ENCODE measurements around the gene CABP1.
"Not testable (repeated sequence)": the region's sequence is repeated elsewhere in the genome, so short reads cannot be mapped to it uniquely, and the experiment has no call there.

Gene CABP1

DNA sequence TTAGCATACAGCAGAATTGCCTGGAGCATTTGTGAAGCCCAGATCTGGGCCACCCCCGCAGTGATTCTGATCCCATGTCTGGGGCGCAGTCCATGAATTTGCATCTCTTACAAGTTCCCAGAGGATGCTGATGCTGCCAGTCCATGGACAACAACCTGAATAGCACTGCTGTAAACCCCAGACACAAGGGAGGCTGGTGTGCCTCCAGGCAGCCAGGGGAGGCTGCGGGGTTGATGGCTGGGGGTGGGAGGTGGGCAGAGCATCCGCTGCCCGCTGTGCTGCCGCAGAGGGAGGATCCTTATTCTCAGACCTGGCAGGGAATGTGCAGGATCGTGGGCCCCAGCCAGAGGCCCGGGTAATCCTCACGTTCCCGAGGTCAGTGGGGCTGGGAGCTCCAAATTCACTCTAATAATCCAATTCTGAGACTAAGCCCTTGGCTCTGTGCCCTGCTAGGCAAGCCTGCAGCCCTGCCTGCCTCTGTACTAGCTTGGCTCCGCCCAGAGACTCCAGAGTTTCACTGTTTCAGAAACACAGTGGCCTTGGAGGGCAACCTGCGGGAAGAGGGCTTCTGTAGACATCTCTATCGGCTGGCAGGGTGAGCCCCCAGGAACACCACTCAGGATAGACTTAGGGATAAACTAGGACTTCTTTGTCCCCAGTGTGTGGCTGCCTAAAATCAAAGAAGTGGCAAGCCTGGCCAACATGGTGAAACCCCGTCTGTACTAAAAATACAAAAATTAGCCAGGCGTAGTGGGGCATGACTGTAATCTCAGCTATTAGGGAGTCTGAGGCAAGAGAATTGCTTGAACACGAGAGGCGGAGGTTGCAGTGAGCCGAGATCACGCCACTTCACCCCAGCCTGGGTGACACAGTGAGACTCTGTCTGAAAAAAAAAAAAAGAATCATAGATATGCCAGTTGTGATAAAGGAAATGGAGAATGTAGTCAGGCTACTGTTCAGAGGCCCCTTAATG, 28.7 kb downstream of the CABP1 start:
- peak; percentile 21 for DNase-seq

DNA sequence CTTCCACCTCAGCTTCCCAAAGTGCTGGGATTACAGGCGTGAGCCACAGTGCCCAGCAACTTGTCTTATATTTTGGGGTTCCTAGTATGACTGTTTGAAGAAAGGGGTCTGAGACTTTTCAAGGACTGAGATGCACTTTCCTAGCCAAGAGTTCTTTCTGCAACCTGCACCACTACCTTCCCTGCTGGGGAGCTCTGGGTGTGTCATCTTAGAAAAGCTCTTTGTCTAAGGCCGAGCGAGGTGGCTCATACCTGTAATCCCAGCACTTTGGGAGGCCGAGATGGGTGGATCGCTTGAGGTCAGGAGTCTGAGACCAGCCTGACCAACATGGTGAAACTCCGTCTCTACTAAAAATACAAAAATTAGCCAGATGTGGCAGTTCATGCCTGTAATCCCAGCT, 29.8 kb downstream of the CABP1 start:
- not testable (repeated sequence) for DNase-seq

DNA sequence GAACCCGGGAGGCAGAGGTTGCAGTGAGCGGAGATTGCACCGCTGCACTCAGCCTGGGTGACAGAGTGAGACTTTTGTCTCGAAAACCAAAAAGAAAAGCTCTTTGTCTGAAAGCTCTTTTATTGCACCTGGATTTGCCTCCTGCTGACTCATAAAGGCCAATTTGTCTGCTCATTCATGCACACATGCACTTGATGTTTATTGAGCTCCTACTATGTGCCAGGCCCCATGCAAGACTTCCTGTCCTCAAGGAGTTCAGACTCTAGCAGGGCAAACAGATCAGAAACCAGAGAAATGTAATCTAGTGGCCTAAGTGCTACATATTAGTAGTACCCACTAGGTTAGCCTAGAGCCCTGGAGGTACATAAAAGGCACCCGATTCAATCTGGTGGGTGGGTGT, 30.2 kb downstream of the CABP1 start:
- DNase-seq, result no peak

DNA sequence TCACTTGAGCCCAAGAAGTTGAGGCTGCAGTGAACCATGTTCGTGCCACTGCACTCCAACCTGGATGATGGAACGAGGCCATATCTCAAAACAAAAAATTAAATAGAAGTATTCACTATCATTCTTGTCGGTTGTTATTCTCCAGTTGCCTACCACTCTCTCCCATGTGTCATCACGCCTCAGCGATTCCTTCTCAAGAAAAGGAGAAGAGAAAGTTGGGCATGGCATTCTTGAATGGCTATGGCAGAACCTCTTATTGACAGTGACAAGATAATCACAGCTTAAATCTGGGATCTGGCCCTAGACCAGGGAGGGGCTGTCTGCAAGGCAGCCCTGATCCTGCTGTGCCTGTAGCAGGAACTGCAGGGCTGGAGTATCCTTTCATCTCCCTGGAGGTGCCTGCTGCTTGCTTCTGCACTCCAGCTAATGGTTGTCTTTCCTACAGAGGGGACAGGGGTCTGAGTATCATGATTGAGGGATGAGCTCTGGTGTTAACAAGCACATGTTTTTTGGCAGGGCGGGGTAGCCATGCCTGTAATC, 33.7 kb downstream of the CABP1 start:
- no peak for DNase-seq

DNA sequence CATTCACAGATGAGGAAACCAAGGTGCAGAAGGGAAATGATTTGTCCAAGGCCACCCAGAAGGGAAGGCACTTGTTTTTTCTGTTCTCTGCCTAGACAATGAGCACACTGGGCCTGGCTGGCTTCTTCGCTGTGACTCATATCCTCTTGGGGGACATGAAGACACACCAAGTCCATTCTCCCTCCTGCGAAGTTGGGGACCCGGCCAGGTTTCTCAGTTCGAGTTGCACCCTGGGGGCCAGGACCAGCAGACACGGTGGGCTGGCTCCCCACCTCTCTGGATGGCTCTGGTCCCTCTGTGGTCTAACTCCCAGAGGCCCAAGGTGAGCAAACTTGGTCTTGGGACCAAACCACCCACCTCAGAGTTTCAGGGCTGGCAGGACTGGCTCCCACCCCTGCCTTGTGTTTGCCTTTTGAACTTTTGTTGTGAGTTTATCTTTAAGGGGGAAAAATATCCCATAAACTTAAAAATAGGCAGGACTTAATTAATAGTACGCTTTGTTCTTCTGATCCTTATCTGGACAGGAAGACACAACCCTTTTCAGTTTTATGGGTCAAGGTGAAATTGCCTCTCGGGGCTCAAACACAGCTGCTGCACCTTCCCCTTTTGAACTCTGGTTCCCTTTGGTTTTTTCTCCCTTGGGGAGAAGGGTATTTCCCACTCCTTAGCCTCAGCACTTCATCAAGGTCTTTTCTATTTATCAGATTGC, 37.5 kb downstream of the CABP1 start:
- peak; percentile 57 for DNase-seq

DNA sequence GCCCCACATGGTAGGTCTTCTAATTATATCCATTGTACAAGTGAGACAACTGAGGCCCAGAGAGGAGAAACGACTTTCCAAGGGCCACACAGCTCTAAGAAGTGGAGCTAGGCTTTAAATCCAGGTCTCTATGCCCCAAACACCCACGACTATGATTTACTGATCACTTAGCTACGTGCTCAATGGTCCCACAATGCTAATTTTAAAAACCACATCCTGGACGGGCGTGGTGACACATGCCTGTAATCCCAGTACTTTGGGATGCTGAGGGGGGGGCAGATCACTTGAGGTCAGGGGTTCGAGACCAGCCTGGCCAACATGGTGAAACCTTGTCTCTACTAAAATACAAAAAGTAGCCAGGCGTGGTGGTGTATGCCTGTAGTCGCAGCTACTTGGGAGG, 38.1 kb downstream of the CABP1 start:
- DNase-seq, result peak; percentile 23

DNA sequence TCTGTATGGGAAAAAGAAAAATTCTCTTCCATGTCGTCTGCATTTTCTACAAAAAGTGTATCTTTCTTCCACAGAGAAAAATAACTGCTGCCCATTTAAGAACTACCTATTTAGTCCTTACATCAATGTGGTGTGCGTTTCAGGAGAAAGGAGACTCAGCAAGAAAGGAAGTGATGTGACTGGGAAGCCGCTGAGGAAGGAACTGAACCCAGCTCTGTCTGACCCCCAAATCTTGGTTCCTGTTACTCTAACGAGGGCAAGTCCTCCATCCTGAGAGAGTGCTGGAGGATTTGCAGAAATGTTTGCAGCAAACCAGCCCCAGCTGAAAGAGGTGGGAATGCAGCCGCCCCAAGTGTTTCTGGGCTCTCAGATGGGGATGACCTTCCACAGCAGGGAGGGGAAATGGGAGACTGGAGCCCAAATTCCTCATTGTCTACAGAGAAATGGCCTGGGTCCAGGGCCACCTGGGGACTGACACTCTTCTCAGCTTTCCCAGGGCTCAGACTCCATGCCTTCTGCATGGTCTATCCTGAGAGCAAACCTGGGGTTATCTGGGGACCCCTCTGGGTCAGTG, 39.8 kb downstream of the CABP1 start:
- no peak for DNase-seq

DNA sequence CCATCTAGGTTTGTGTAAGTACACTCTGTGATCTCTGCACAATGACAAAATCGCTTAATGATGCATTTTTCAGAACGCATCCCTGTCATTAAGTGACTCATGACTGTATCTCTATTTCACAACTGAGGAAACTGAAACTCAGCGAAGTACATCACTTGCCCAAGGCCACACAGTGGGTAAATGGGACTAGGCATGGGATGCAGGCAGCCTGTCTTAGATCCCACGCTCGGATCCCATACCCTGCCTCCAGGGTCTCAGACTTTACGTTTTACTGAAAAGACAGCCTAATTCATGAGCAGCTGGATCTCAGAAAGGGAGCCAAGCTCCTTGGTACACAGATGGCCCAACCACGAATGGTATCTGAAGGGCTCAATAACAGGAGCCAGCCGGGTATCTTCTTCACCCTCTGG, 44.1 kb downstream of the CABP1 start:
- DNase-seq, result peak; percentile 64

DNA sequence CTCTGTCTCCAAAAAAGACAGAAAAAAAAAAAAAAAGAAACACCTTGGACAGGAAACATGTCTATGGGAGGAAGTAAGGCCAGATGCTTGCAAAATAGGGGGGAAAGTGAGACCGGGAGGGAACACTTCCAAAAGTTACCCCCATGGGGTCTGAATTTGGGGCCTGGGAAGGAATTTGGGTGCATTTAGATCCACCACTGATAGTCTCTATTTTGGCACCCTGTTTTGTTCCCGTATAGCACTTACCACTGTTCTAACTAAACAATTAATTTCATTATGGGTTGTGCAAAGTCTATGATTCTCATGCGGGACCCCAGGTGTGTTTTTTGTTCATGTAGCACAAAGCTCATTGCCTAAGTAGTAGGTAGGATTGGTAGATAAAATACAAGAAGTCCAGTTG, 45.1 kb downstream of the CABP1 start:
- no peak for DNase-seq

DNA sequence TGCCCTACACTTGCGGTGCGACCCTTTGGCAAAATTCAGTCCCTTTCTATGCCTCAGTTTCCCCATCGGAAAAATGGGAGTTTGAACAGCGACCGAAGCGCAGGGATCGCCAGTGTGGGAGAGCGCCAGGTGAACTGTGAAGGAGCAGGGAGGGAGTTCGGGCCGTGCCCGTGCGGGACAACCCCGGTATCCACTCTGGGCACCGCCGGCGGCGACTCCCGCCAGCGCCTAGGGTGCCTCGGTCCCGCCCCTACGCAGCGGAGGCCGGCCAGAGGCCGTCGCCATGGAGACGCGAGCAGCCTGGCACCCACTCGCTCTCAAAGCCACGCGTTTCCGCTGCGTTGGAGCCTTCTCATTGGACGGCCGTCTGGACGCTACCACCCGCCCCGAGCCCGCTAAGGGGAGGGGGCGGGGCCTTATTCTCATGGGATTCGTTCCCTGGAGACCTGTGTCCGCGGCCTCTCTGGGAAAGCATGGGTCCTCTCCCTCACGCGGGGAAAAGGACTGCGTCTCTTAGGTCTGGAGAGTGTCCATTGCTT, 45.8 kb downstream of the CABP1 start:
- peak; percentile 98 for DNase-seq

DNA sequence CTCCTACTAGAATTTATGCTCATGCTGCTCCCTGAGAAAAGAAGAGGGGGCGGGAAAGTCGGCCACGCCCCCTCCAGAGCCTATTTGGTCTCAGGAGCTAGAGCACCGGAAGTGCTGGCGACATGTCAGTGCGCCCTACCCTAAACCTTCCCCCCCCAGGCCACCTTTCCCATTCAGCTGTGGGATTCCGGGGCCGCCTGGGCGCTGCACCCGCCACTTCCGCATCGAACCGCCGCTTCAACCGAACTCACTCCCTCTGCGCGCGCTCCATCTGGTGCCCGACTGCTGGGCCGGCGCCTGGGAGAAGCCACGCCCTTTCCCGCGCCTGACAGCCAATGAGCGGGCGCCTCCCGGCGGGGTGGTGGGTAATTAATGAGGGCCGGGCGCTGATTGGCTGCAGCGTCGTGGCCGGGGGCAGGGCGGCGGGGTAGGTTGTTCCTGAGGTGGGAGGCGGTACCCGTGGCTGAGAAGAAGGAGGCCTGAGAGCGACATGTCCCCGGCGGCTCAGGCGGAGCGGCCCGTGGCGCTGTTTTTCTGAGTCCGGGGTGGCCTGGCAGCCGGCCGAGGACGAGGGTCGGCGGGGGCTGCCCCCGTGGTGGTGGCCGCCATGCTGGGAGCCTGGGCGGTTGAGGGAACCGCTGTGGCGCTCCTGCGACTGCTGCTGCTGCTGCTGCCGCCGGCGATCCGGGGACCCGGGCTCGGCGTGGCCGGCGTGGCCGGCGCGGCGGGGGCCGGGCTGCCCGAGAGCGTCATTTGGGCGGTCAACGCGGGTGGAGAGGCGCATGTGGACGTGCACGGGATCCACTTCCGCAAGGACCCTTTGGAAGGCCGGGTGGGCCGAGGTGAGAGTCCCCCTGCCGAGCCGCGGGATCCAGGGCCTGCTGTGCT, 46.5 kb downstream of the CABP1 start, which contains the start of gene MLEC:
Gene MLEC, plus strand, starts transcription at position 460 of the 888 bp plus-strand sequence. Its CDS starts 148 bp downstream, at position 608.
- peak; percentile 98 for DNase-seq

DNA sequence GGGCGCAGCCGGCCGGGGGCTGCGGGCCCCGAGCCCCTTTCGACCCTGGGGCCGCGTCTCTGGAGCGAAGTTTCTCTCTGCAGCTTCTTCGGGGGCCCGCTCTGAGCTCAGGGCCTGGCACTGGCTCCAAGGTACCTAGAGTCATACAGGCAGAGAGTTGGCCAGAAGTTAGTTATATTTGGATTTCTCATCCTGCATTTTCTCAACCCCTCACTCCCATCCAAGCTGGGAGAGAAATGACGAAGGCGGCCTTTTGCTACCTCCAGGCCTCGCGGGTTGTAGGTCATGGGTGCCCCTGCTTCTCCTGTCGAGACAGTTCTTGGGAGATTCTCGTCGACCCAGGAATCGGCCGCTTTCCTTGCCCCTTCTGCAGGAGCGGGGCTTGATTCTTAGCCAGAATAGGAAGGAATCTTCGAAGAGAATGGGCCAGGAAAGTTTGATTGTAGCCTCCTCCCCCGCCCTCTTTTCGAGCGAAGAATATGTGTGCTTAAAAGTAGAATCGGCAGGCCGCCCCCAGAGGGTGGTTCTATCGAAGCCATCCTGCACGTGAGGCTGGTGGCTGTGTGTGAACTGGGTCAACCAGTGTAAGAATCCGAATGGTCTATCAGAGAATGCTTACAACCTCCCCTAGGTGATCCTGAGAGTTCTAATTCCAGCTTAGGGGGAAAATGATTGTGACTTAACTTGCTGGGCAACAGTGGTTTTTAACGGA, 47.3 kb downstream of the CABP1 start:
- peak; percentile 34 for DNase-seq

DNA sequence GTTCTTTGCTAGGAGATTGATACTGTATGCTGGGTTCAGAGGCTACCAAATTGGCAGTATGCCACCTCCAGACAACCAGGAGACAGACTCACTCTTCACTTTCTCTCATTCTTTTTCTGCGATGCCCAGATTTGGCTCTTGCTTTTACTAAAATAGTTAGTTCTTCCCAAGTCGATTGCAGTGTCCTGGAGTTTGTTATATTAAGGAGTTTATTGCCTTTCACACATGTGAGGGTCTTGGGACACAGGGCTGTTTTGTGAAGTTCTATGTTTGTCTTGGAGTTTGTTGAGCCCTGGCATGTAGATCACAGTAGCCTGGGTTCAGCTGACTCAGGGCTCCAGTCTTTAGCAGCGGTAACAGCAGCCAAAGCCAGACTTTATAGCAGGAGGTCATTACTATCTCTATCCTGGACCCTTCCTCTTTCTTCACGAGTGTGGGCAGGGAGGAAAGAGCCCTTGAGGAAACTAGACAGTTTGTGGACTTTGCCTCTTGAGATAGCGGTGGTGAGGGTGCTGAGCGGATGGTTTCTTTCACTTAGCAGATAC, 48.2 kb downstream of the CABP1 start:
- peak; percentile 51 for DNase-seq

DNA sequence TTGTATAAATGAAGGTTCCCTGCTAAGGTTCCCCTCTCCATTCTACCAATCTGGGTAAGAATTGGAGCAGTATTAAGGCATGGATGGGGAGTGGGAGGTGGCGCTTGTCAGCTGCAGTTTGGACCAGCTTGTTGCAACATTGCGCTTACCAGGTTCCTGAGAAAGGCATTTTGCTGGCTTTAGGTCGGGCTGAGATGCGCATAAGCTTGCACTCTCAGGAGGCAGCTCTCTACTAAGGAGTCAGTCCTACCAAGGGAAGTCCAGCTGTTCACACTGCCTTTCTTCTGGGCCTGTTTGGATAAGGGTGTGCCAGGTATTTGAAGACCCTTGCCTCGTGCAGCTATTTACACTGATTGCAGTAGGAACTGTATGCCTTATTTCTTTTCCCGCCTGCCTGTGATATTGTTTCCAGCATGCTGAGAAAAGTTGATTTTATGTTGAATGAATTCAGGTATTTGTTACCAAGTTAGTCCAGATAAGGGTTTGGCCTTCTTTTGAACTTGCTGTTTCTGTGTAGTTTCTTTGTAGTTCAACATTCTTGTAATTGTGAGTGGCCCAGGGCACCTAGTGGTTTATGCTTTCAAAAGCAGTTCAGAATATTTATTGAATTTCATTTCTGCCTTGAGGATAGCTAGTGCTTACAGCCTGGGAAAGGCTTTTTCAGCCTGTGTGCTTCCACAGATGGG, 49.1 kb downstream of the CABP1 start:
- no peak for DNase-seq

DNA sequence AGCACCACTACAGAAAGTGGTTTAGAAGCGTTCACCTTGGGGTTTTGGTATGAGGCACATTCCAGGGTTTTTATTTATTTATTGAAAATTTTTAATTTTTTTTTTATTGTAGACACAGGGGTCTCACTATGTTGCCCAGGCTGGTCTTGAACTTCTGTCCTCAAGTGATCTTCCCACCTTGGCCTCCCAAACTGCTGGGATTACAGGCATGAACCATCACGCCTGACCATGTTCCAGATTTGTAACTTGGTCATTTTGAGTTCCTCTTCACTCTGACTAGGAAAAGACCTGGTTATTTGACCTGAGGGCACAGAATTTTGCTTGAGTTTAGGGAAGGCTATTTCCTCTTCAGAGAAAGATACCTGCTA, 49.6 kb downstream of the CABP1 start:
- DNase-seq, result no peak

DNA sequence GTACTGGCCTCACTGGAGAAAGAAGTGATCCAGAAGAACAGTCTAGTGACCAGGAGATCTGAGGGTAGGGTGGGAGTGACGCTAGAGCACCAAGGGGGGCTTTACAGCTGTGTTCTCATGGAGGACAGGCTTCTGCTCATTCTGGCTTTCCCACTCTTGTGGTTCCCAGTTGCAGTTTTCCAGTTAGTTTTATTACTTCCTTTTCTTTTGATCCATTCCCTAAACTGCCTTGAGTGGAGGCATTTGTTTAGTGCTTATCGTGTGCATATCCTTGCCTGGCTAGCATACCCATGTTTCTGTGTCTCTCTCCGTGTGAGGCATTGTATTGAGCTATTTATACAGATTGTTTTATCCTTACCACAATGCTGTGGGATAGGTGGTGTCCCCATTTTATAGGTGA, 50.6 kb downstream of the CABP1 start:
- no peak for DNase-seq

DNA sequence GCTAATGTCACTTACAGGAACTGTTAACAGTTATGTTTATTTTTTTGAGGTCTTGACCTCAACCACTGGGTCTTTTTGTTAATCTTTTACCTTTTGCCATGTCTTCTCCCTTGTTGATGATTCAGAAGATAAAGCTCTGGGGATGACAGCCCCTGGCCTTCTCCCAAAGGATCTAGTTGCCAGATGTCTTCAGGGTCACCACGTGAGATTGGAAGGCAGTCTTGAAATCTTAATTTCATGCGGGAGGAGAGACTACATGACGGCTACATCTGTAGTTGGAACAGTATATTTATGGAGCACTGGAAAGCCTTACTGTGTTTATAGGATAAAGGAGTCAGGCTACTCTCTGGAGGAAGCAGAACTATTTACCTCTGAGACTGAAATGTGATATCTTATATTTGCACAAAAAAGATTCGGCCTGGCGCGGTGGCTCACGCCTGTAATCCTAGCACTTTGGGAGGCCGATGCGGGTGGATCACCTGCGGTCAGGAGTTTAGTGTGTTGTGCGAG, 52.2 kb downstream of the CABP1 start:
- DNase-seq, result peak; percentile 26

DNA sequence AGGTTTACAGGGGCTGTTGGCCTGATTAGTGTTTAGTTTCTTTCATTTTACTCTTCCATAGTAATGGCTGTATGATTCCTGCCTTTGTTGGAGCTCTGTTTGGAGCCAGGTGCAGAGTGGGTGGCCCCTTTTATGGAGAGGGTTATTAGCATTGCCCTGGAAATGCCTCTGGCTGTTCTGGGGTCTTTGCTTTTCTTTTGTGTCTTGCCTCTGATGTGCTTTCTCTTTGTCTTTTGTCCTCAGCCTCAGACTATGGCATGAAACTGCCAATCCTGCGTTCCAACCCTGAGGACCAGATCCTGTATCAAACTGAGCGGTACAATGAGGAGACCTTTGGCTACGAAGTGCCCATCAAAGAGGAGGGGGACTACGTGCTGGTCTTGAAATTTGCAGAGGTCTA, 53.4 kb downstream of the CABP1 start:
- no peak for DNase-seq

DNA sequence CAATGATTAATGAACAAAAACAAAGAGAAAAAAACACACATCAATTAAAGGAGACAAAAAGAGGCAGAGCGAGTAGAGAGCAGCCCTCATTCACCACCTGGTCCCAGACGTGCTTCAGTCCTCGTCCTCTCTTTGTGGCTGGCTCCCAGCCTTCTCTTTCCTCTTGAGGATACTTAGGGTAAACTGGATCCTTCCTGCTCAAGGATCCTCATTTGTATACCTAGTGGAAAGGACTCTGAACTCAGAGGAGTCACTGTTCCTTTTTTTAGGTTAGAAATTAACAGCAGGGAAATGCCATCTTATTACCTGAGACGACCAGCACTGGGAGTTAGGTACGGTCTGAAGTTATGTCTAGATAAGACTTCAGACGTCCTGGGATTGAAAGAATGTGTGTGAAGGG, 56.2 kb downstream of the CABP1 start:
- DNase-seq, result no peak

DNA sequence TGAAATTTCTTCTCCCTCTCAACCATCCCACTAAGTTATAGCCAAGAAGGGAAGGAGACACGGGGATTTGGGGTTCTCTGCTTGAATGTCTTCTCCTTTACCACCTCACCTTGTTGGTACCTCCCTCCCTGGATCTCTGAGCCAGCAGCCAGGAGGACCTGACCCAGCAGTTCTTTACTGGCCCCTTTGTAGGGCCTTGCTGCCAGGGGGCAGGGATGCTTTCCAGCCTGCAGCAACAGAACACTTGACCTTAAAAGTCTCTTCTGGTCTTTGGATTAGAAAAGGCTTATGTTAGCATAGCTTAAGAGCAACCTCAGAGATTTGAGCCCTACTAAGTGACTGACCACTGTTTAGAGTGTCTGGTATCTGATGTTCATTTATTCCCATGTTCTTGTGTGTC, 56.9 kb downstream of the CABP1 start:
- no peak for DNase-seq
